Esophagus squamous epithelium (tissue), 4 donors: Measurements from ENCODE around the gene NCKAP1.

Experiments
- POLR2A ChIP-seq, 4 donors: fragments of 450-650 bp; IDR thresholded peaks; one replicate each; pipeline ENCODE4 v1.6.1; 2017; ENCODE audit warnings: antibody characterized with exemption in 4 of 4, mild to moderate bottlenecking in 4 of 4, moderate library complexity in 3 of 4
- TF ChIP-seq, protein P1 (sequence below), 6 experiments: fragments of 450-650 bp in 4 of 6; fragments of 200-600 bp in 2 of 6; sonication (generic) in 2 of 6; IDR thresholded peaks; one replicate each; pipeline ENCODE4 v1.5.1; 2016 to 2019; ENCODE audit warnings: antibody characterized with exemption in 6 of 6, mild to moderate bottlenecking in 4 of 6, moderate library complexity in 4 of 6

DNA sequence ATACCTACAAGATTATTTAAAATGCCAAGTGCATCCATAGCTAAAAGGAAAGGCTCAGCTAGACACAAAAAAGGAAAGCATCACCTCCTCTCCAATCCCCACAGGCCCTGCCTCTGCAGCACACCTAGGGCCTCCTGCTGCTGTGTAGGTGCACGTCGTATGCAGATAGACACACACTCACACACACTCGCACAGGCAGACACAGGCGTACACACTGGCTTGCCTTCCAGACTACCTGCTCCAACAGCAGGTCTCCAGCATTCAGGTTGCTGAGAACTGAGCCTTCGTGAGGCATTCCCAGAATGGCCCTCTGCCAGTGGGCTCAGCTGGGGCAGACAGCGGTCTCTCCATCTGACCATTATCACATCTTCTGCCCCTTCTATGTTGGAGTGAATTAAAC is 136.5 kb downstream of the NCKAP1 start:
- TF ChIP-seq, protein P1, sequence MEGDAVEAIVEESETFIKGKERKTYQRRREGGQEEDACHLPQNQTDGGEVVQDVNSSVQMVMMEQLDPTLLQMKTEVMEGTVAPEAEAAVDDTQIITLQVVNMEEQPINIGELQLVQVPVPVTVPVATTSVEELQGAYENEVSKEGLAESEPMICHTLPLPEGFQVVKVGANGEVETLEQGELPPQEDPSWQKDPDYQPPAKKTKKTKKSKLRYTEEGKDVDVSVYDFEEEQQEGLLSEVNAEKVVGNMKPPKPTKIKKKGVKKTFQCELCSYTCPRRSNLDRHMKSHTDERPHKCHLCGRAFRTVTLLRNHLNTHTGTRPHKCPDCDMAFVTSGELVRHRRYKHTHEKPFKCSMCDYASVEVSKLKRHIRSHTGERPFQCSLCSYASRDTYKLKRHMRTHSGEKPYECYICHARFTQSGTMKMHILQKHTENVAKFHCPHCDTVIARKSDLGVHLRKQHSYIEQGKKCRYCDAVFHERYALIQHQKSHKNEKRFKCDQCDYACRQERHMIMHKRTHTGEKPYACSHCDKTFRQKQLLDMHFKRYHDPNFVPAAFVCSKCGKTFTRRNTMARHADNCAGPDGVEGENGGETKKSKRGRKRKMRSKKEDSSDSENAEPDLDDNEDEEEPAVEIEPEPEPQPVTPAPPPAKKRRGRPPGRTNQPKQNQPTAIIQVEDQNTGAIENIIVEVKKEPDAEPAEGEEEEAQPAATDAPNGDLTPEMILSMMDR (IDR thresholded peaks at IDR 0.05) = no peak
- TF ChIP-seq POLR2A (IDR thresholded peaks at IDR 0.05) = no peak
